HS-27A (cell line): ENCODE measurements around the gene VWA5B1.
"Not testable (repeated sequence)": the region's sequence is repeated elsewhere in the genome, so short reads cannot be mapped to it uniquely, and the experiment has no call there.

Source experiments
- DNase-seq: peaks from one replicate; pipeline ENCODE4 v3.0.0-alpha.2; 2012; ENCODE audit warnings: low read depth, missing footprints

The VWA5B1 gene

GRCh38 chr1:20280906-20281305, 9.8 kb upstream of the VWA5B1 start:
- DNase-seq = no peak

GRCh38 chr1:20281801-20282200, 8.9 kb upstream of the VWA5B1 start:
- peak; percentile 62 for DNase-seq

- no peak for DNase-seq
Observed at GRCh38 chr1:20282533-20282932, 8.1 kb upstream of the VWA5B1 start.

GRCh38 chr1:20284046-20284445, 6.6 kb upstream of the VWA5B1 start:
- no peak for DNase-seq

GRCh38 chr1:20284625-20285024, 6.0 kb upstream of the VWA5B1 start:
- no peak for DNase-seq

GRCh38 chr1:20285510-20285909, 5.2 kb upstream of the VWA5B1 start:
- DNase-seq = no peak

DNA sequence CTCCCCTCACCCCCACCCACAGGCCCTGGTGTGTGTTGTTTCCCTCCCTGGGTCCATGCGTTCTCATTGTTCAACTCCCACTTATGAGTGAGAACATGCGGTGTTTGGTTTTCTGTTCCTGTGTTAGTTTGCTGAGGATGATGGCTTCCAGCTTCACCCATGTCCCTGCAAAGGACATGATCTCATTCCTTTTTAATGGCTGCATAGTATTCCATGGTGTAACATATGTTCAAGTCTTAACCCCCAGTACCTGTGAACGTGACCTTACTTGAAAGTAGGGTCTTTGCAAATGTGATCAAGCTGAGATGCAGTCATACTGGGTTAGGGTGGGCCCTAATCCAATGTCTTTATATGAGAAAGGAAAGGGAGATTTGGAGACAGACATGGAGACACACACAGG, 3.0 kb upstream of the VWA5B1 start:
- DNase-seq = not testable (repeated sequence)

- DNase-seq = no peak
Observed at GRCh38 chr1:20291645-20292084, 990 bp downstream of the VWA5B1 start.

DNA sequence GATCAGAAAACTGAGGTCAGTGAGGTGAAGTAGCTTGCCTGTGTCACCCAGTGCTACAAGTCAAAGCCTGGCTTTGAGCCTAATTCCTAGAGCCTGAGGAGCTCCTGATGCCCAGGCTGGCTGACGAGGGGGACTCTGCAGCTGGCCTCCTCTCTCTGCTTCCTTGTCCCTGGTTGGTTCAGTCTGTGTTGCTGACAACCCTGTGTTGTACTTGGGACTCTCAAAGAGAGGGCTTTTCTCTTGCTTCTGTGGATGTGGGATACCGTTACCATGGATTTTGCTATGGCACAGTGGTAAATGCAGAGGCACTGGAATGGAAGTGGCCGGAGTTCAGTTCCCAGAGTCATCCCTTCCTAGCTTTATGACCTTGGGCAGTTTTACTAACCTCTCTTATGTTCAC, 8.0 kb downstream of the VWA5B1 start:
- no peak for DNase-seq

DNA sequence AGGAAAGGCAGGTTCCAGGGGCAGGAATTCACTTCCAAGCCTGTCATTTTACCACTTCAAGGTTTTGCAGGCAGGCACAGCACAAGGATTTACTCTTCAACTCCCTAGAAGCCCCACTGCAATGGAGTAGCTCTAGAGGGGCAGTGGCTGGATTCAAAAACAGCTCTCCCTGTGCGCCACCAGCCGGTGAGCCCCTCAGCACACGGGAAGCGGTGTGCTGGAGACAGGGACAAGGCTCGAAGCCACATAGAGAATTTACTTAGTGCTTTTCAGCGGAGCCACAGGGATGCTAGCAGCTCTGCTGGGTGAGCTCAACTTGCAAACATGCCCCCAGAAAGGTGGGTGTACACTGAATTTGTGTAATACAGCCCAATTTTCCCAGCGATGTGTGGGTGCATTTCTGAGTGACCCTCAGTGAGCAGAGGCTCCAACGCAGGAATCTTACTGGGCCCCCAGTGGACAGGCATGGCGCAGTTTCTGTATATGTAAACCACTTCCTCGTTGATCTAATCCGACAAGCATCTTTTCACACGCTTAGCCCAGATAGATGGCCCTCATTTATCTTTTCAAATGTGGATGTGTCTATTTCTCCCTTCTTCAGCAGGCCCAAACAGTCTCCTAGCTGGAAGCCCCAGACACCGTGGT, 10.9 kb downstream of the VWA5B1 start:
- DNase-seq = no peak

- no peak for DNase-seq
Observed at GRCh38 chr1:20302108-20302471, 11.4 kb downstream of the VWA5B1 start.

- DNase-seq = no peak
Observed at GRCh38 chr1:20307026-20307425, 16.4 kb downstream of the VWA5B1 start.

DNA sequence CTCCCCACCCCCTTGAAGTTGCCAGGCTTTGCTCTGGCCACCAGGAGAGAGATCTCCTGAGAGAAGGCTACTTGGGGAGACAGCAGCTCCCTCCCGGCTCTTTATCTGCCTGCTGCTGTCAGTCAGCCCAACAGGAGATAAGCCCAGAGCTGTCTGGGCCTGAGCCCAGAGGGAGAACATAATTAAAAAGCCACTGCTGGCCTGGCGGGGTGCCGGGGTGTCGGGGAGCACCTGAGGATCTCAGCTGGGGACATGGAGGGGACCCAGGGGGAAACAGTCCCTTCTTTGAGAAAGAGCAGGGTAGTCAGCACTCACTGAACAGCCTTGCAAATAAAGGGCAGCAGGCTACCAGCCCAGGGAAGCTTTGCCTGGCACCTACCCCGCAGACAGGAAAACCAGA, 17.9 kb downstream of the VWA5B1 start:
- DNase-seq = no peak

- no peak for DNase-seq
Observed at GRCh38 chr1:20311289-20311688, 20.6 kb downstream of the VWA5B1 start.

- no peak for DNase-seq
Observed at GRCh38 chr1:20312310-20312709, 21.6 kb downstream of the VWA5B1 start.

DNA sequence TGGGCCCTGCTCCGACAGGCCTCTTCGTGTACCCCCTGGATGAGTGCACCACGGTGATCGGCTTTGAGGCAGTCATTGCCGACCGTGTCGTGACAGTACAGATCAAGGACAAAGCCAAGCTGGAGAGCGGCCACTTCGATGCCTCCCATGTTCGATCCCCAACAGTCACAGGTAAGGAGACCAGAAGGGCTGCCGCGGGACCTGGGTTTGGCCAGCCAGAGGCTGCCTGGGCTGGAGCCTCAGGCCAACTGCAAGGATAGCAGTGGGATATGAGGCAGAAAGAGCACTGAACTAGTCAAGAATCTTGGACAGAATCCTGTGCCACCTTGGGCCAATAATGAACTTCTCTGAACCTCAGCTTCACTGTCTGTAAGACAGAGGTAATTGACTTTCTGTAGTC, 22.1 kb downstream of the VWA5B1 start:
- DNase-seq = no peak

GRCh38 chr1:20317471-20317870, 26.8 kb downstream of the VWA5B1 start:
- no peak for DNase-seq

GRCh38 chr1:20318521-20318920, 27.8 kb downstream of the VWA5B1 start:
- DNase-seq = no peak

DNA sequence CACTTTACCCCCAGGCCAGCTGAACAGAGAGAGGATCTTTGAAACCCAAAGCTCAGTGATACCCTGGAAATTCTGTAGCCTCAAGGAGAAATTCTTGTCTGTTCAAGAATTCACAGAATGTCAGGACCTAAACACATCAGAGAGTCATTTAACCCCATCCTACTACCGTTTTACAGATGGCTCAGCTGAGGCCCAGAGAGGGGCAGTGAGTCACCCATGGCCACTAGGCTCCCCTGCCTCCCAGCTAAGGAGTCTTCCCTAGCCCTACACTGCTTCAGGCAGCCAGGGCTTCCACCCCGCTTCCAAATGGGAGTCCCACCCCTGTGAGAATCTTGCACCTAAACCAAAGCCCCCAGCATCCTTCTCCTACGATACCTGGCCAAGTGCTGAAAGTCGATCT, 28.3 kb downstream of the VWA5B1 start:
- DNase-seq = no peak

DNA sequence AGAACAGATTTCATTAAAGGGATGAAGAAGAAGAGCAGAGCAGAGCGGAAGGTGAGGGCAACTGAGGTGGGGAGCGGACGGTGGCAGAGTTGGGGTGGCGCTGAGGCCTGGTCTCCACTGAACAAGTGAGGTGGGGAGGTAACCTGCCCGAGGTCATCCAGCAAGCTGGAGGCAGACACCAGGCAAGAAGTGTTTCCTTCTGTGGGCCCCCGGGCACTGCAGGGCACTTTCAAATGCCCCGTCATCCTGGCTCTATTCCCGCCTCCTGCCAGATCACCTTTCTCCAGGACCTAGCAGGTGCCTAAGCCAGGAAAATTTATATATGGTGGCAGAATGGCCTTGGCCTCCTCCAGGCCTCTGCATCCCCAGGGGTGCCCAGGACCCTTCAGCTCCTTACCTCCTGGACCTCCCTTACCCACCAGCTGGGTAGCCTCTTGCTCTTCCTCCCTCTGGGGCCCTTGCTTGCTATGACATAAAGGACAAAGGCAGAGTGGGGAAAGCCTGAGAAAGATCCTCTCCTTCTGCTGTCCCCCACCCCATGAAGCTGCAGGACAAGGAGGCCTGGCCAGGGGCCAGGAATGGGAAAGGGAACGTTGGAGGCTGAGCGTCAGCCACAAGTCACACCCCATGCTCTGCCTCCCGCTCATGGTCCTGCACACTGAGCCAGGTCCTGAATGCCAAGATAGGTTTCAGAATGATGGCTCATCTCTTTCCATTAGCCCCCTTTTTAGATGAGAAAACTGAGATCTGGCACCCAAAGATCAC, 29.0 kb downstream of the VWA5B1 start:
- no peak for DNase-seq

- no peak for DNase-seq
Observed at GRCh38 chr1:20320704-20321103, 30.0 kb downstream of the VWA5B1 start.

- no peak for DNase-seq
Observed at GRCh38 chr1:20321573-20321972, 30.9 kb downstream of the VWA5B1 start.

- no peak for DNase-seq
Observed at GRCh38 chr1:20322081-20322824, 31.6 kb downstream of the VWA5B1 start.
